ENCODE data around the gene TMEM123.

TMEM123 gene

GRCh38 chr11:102357116-102357515 lies 95.4 kb downstream of the TMEM123 start:
- FAIRE-seq, result no peak

- peak; percentile 21 for FAIRE-seq
Measured at GRCh38 chr11:102347462-102348370, 104.8 kb downstream of the TMEM123 start.

- FAIRE-seq, result no peak
Measured at GRCh38 chr11:102346748-102347461, 105.7 kb downstream of the TMEM123 start, which contains the start of gene BIRC2. Gene BIRC2, plus strand, starts transcription at chr11:102347214. Its CDS starts 2,641 bp downstream, at chr11:102349855.

DNA sequence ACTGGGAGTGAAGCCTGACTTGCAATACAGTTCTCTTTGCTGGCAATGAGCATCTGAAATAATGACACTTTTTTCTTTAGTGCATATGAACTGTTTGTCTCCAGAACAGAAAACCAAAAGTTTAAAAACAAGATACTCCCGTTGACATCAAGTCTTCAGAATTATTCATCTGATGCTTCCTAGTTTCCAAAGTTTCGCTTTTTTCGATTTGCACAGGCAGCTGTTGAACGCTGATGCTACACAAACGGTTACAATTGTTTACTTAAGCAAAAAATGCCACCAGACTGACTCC lies 106.2 kb downstream of the TMEM123 start:
- FAIRE-seq, result peak; percentile 45
